Measurements from ENCODE around the gene FSTL4. TPM values are rescaled to one million over a fixed set of nuclear protein-coding genes. Genes with fewer than 3 reads are reported as not detected.

FSTL4 gene
- total and polyA plus RNA-seq, 2 of the 13 experiments (the other 11 are each of a cell fraction or from before 2014, with no cell fraction given), result 2.1 to 3.0 TPM

- FAIRE-seq, result no peak
- BruUV-seq (replicated peaks), result no TSS peak
Measured at GRCh38 chr5:133232435-133232834, 379.9 kb downstream of the FSTL4 start.

GRCh38 chr5:133232011-133232410, 380.3 kb downstream of the FSTL4 start:
- Histone ChIP-seq H3K79me2 (ENCODE audit: insufficient read depth, low read length) (no peaks in the 10 kb centered on the region), H3K4me2 (ENCODE audit: low read depth, low read length) (no peak overlapping the region), H3K36me3 (replicated peaks in 1 of 2; ENCODE audit: control insufficient read depth in 1 of 2, insufficient read depth in 2 of 2, low read length in 2 of 2) (no peaks in the 10 kb centered on the region), H4K20me1 (ENCODE audit: insufficient read depth, low read length) (no peaks in the 10 kb centered on the region), H3K27me3 (ENCODE audit: control insufficient read depth in 1 of 2, insufficient read depth in 2 of 2, low read length in 2 of 2) (no peaks in the 10 kb centered on the region), H3K9ac (ENCODE audit: insufficient read depth, low read depth, low read length) (no peak overlapping the region), H2AFZ (ENCODE audit: low read length) (no peak overlapping the region), H3K27ac (ENCODE audit: extremely low read length, insufficient read depth, low read length) (no peak overlapping the region), H3K4me3 (replicated peaks in 1 of 3; ENCODE audit: insufficient read depth in 1 of 3, low read depth in 2 of 3, low read length in 3 of 3) (no peak overlapping the region), H3K4me1 (ENCODE audit: insufficient read depth, low read length) (no peaks in the 10 kb centered on the region), H3K9me3 (ENCODE audit: low read length) (no peaks in the 10 kb centered on the region)
- no peak for DNase-seq (ENCODE audit: low spot score)
- BruUV-seq (replicated peaks), result no TSS peak
- no peak for ATAC-seq
- ChIA-PET POLR2A (no interaction called here), CTCF (ENCODE audit: low intra/inter-chr PET ratio, low total read pairs) (no interaction called here)
- in situ Hi-C loops (cut with HindIII; ENCODE audit: extremely low pct_ligation_motif_present, low pct_unique_long_range_greater_than_20kb), result no loop called here
- intact Hi-C loops (cut with micrococcal nuclease; ENCODE audit: unreplicated experiment), result no loop called here
- 80% methylated on average over 6 of the region's 6 CpGs for WGBS (ENCODE audit: low lambda C conversion rate)
- no peak for FAIRE-seq
- TF ChIP-seq BCL6 (CRISPR knock-in tag; IDR thresholded peaks at IDR 0.05), result no peak

More at GRCh38 chr5:133232435-133232834, 379.9 kb downstream of the FSTL4 start:
- H3K9me3 ChIP-seq (ENCODE audit: low read length), result no peaks in the 10 kb centered on the region
- ChIA-PET CTCF (ENCODE audit: low intra/inter-chr PET ratio, low total read pairs) (no interaction called here), POLR2A (no interaction called here)
- DNase-seq (ENCODE audit: low spot score) (no peak), ATAC-seq (no peak; the same call in 2 of the 3 replicates)
- no peak overlapping the region for H2AFZ ChIP-seq (ENCODE audit: low read length)
- WGBS (ENCODE audit: low lambda C conversion rate), result 79% methylated on average over 3 of the region's 3 CpGs
- in situ Hi-C loops (cut with HindIII; ENCODE audit: extremely low pct_ligation_motif_present, low pct_unique_long_range_greater_than_20kb), result no loop called here
- H3K27me3 ChIP-seq (ENCODE audit: control insufficient read depth in 1 of 2, insufficient read depth in 2 of 2, low read length in 2 of 2), result no peaks in the 10 kb centered on the region
- intact Hi-C loops (cut with micrococcal nuclease; ENCODE audit: unreplicated experiment), result no loop called here
- no peak overlapping the region for H3K27ac ChIP-seq (ENCODE audit: extremely low read length, insufficient read depth, low read length)
- H3K79me2 ChIP-seq (ENCODE audit: insufficient read depth, low read length), result no peaks in the 10 kb centered on the region
- H3K4me2 ChIP-seq (ENCODE audit: low read depth, low read length), result no peak overlapping the region
- no peaks in the 10 kb centered on the region for H3K36me3 ChIP-seq (replicated peaks in 1 of 2; ENCODE audit: control insufficient read depth in 1 of 2, insufficient read depth in 2 of 2, low read length in 2 of 2)
- TF ChIP-seq TOE1 (CRISPR knock-in tag; IDR thresholded peaks at IDR 0.05) (no peak), HMG20B (CRISPR knock-in tag; conservative IDR thresholded peaks at IDR 0.05) (no peak), HES4 (CRISPR knock-in tag; IDR thresholded peaks at IDR 0.05; ENCODE audit: borderline replicate concordance) (no peak), ZIK1 (CRISPR knock-in tag; IDR thresholded peaks at IDR 0.05; ENCODE audit: borderline replicate concordance, low read depth) (no peak), ZBTB8A (CRISPR knock-in tag; IDR thresholded peaks at IDR 0.05; ENCODE audit: borderline replicate concordance, low read depth) (no peak), ZNF570 (CRISPR knock-in tag; IDR thresholded peaks at IDR 0.05; ENCODE audit: borderline replicate concordance) (no peak), TFE3 (CRISPR knock-in tag; IDR thresholded peaks at IDR 0.05) (no peak), FLYWCH1 (CRISPR knock-in tag; IDR thresholded peaks at IDR 0.05) (no peak), SALL2 (CRISPR knock-in tag; IDR thresholded peaks at IDR 0.05) (no peak), ZNF367 (CRISPR knock-in tag; IDR thresholded peaks at IDR 0.05; ENCODE audit: borderline replicate concordance) (no peak)
- no peaks in the 10 kb centered on the region for H4K20me1 ChIP-seq (ENCODE audit: insufficient read depth, low read length)
- no peak overlapping the region for H3K4me3 ChIP-seq (replicated peaks in 1 of 3; ENCODE audit: insufficient read depth in 1 of 3, low read depth in 2 of 3, low read length in 3 of 3)
- H3K4me1 ChIP-seq (ENCODE audit: insufficient read depth, low read length), result no peaks in the 10 kb centered on the region
- H3K9ac ChIP-seq (ENCODE audit: insufficient read depth, low read depth, low read length), result no peak overlapping the region

Data from HepG2 (cell line).